Measurements from ENCODE around the gene SGTB.

The SGTB gene, protein sequence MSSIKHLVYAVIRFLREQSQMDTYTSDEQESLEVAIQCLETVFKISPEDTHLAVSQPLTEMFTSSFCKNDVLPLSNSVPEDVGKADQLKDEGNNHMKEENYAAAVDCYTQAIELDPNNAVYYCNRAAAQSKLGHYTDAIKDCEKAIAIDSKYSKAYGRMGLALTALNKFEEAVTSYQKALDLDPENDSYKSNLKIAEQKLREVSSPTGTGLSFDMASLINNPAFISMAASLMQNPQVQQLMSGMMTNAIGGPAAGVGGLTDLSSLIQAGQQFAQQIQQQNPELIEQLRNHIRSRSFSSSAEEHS

GRCh38 chr5:65721720-65722574 lies at the start of gene SGTB, which contains the start of gene NLN:
SGTB (minus strand) TSS chr5:65722109; CDS start chr5:65720807, 1,302 bp downstream.
NLN (plus strand) TSS chr5:65722205; CDS start chr5:65722374, 169 bp downstream.
- DNase-seq = peak; percentile 96

DNA sequence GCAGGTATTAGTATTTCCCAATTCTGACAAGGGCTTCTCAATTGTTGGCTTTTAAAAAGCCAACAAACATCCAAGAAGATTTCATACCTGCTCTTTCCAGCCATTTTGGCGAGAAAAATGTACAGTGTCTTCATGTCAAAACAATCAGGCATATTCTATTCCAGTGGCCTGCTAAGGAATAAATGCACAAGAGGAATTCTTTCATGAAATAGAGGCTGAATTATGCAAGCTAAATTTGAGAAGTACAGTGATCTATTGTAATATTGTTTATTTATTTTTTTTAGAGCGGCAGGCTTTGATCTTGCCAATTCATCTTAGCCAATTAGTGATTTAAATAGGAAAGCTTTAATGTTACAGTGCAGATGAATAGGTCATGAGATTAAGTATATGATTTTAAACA lies 49.4 kb upstream of the SGTB start:
- no peak for DNase-seq

GRCh38 chr5:65769539-65769938 lies 47.6 kb upstream of the SGTB start:
- peak; percentile 5 for DNase-seq

GRCh38 chr5:65768723-65769346 lies 46.9 kb upstream of the SGTB start:
- no peak for DNase-seq

DNA sequence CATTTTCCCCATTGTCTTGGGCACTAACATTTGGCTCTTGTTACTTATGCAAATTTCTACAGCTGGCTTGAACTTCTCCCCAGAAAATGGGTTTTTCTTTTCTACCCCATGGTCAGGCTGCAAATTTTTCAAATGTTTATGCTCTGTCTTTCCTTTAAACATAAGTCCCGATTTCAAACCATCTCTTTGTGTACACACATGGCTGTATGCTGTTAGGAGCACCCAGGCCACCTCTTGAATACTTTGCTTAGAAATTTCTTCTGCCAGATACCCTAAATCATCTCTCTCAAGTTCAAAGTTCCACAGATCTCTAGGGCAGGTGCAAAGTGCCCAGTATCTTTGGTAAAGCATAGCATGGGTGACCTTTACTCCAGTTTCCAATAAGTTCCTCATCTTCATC lies 45.7 kb upstream of the SGTB start:
- no peak for DNase-seq

DNA sequence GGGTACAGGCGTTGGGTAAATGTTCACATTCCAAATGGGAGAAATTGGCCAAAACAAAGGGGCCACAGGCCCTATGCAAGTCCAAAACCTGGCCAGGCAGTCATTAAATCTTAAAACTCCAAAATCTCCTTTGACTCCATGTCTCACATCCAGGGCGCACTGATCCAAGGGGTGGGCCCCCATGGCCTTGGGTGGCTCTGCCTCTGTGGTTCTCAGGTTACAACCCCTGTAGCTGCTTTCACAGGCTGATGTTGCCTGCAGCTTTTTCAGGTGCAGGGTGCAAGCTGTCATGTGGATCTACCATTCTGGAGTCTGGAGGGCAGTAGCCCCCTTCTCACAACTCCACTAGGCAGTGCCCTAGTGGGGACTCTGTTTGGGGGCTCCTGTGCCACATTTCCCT lies 44.9 kb upstream of the SGTB start:
- DNase-seq = no peak

DNA sequence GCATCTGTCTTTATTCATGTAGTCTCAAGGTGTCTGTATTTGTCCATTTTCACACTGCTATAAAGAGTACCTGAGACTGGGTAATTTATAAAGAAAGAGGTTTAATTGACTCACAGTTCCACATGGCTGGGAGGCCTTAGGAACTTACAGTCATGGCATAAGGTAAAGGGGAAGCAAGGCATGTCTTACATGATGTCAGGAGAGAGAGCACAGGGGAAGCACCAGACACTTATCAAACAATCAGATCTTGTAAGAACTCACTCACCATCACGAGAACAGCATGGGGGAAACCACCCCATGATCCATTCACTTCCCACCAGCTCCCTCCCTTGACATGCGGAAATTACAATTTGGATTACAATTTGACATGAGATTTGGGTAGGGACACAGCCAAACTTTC lies 44.3 kb upstream of the SGTB start:
- DNase-seq = no peak

DNA sequence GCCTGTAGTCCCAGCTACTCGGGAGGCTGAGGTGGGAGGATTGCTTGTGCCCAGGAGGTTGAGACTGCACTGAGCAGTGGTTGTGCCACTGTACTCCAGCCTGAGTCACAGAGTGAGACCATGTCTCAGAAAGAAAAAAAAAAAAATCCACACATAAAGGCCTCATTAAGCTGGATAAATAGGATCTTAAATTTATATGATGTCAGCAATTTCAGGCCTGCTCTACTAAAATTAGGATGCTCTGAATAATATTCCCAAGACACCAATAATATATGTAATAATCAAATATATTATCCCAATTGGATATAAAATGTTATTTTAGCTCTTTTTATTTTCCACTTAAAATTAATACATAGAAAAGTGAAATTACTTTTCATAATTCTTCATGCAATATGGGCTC lies 43.7 kb upstream of the SGTB start:
- DNase-seq = no peak

GRCh38 chr5:65762234-65762633 lies 40.3 kb upstream of the SGTB start:
- DNase-seq = no peak

GRCh38 chr5:65760504-65761275 lies 38.8 kb upstream of the SGTB start:
- no peak for DNase-seq

DNA sequence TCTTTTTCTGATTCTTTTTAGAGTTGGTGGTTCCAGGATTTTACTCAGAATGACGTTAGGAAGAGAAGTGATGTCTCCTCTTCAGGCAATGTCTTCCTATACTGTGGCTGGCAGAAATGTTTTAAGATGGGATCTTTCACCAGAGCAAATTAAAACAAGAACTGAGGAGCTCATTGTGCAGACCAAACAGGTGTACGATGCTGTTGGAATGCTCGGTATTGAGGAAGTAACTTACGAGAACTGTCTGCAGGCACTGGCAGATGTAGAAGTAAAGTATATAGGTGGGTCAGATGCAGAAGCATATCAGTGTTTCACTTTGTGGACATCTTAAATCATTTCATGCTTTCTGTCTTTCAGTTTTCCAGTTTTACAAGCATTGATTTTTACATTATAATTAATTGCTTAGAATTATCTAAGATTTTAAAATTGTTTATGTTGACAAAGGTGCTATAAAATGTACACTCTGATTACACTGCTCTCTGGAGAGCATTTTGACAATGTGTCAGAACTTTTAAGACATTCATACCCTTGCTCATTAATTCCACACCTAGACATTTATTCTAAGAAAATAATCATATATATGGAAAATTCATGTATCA lies 36.7 kb upstream of the SGTB start:
- DNase-seq = no peak

DNA sequence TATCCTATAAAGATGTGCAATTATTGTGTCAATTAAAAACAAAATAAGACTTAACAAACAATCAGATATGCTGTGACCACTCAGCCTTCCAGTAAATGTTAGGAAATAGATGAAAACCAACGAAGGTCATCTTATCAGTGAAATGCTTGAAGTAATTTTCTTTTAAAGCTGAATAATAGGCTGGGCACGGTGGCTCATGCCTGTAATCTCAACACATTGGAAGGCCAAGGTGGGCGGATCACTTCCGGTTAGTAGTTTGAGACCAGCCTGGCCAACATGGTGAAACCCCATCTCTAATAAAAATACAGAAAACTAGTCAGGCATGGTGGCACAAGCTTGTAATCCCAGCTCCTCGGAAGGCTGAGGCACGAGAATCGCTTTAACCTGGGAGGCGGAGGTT lies 31.3 kb upstream of the SGTB start:
- no peak for DNase-seq

GRCh38 chr5:65750938-65751337 lies 29.0 kb upstream of the SGTB start:
- DNase-seq = no peak

DNA sequence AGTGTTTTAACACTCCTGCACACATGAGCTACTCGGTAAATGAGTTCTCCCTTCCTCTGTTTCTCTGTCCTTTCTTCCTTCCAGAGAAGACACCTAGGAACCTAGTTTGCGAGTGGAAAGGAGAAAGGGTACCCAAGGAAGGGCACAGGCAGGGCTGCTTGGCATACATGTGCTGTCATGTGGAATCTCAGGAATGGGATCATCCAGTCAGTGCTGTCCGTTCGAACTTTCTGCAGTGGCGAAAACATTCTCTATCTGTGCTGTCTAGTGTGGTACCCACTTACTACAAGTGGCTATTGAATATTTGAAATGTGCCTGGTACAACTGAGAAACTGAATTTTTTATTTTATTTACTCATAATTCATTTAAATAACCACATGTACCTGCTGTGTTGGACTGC lies 28.0 kb upstream of the SGTB start:
- DNase-seq = no peak

DNA sequence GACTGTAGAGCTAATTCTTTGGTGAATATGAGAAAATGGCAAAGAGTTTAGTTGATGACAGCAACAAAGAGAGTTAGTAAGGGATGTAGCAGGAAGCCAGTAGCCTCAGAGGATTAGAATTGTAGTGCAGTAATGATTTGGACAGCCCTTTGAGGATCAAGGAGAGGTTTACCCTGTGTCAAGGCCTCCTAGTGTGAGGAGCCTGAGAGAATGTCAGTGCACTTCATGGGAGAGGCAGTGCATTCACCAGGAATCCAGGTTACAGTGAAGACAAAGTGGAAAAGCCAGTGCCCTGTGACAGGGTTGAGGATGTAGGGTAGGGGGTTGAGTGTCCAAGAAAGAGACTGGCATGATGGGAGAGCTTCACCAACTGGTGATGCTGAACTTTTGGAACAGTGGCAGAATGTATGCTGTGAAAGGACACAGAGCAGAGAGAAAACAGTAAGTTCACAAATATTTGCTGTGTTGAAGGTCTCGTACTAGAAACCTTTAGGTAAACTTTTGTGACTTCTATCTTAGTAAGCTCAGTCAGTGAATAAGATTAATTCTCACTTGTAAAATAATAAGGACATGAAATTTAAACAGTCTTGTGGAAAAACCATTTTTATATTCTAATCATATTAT lies 27.4 kb upstream of the SGTB start:
- no peak for DNase-seq

GRCh38 chr5:65742565-65743231 lies 20.8 kb upstream of the SGTB start:
- DNase-seq = peak; percentile 60

- no peak for DNase-seq
These were observed 17.3 kb upstream of the SGTB start for GRCh38 chr5:65739162-65739561.

DNA sequence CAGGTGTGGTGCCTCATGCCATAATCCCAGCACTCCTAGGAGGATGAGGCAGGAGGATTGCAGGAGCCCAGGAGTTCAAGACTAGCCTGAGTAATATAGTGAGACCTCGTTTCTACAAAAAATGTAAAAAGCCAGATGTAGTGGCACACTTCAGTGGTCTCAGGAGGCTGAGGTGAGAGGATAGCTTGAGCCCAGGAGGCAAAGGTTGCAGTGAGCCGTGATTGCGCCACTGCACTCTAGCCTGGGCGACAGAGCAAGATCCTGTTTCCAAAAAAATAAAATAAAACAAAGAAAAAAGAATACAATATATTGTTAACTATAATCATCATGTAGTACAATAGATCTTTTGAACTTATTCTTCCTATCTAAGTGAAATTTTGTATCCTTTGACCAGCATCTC lies 16.4 kb upstream of the SGTB start:
- DNase-seq = no peak

DNA sequence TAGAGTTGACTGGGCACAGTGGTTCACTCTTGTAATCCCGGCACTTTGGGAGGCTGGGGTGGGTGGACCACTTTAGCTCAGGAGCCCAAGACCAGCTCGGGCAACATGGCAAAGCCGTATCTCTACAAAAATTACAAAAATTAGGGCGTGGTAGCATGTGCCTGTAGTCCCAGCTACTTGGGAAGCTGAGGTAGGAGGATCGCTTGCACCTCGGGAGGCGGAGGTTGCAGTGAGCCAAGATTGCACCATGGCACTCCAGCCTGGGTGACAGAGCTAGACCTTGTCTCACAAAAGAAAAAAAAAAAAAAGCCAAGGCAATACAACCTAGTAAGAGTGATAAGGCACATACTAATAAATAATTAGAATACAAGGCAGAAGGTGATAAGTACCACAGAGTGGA lies 15.9 kb upstream of the SGTB start:
- DNase-seq = no peak

DNA sequence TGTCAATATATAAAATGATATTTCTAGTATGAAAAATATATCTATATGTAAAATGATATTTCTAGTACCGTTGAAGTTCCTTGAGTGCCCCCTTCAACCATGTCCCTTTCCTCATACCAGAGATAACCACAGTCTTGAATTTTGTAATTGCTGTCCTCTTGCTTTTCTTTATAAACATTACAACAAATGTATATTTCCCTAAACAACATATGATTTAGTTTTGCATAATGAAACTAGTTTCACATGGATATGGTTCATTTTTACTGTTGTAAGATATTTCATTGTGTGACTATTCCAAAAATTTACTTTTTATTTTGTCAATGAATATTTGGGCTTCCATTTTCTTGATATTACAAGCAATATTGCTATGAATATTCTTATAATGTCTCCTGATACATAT lies 14.1 kb upstream of the SGTB start:
- DNase-seq = no peak

DNA sequence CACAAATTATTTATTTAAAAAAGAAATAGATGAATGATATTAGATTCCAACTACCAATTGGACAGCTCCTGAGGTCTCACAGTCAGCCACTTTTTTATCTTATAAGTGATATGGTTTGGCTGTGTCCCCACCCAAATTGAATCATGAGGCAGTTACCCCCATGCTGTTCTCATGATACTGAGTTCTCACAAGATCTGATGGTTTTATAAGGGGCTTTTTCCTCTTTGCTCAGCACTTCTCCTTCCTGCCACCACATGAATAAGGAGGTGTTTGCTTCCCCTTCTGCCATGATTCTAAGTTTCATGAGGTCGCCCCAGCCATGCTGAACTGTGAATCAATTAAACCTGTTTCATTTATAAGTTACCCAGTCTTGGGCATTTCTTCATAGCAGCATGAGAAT lies 13.0 kb upstream of the SGTB start:
- DNase-seq = no peak

Data from eye (tissue), 1 donor.